RCC 7860 (cell line): ENCODE results near the gene SCN8A.
"Not testable (repeated sequence)": the region's sequence is repeated elsewhere in the genome, so short reads cannot be mapped to it uniquely, and the experiment has no call there.

Experiments used
- DNase-seq: peaks from one replicate; pipeline ENCODE4 v3.0.0-alpha.2; 2015; ENCODE audit warnings: low spot score
- FAIRE-seq: peaks from 2 replicates; lab custom pipeline; 2012; peaks lifted over from hg19 to GRCh38; lab: Jason Lieb, UNC

Gene SCN8A

GRCh38 chr12:51827925-51828818 is 237.1 kb downstream of the SCN8A start:
- no peak for DNase-seq
- FAIRE-seq, result no peak

- no peak for FAIRE-seq
- no peak for DNase-seq
These were observed 238.0 kb downstream of the SCN8A start for GRCh38 chr12:51829011-51829481.

- DNase-seq (no peak), FAIRE-seq (no peak)
These were observed 238.6 kb downstream of the SCN8A start for GRCh38 chr12:51829641-51830040.

- not testable (repeated sequence) for DNase-seq, FAIRE-seq
These were observed 240.8 kb downstream of the SCN8A start for GRCh38 chr12:51831817-51832216.

DNA sequence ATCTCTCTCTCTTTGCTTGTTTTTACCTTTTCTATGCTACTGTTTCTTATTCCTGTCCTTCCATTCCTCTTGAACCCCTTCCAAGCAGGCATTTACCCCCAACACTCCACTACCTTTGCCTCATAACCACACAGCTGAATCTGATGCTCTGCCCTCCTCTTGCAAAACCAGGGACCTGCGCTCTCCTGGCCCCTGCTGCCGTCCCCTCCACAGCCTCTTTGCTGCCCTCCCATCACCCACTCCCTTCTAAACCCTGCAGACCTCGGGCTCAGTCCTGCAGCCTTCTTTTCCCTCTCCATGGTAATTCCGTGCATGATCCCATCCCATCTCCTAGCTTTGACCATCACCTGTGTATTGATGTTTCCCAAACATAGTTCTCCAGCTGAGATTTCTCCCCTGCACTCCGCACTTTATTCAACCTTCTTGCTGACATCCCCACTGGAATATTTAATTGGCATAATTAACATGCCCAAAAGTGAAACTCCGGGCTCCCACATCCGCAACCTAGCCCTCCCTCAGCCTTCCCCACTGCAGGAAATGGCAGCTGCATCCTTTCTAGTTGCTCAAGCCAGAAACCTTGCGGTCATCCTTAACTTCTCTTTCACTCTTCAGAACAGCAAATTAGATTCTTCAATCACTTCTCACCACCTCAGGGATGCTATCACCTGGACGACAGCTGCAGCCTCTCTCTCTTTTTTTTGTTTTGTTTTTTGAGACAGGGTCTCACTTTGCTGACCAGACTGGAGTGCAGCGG is 241.5 kb downstream of the SCN8A start:
- no peak for DNase-seq

GRCh38 chr12:51833448-51834227 is 242.6 kb downstream of the SCN8A start:
- FAIRE-seq (no peak), DNase-seq (no peak)

More for the DNA sequence above, 241.5 kb downstream of the SCN8A start:
- no peak for FAIRE-seq

GRCh38 chr12:51834411-51834810 is 243.4 kb downstream of the SCN8A start:
- no peak for DNase-seq
- FAIRE-seq, result no peak

GRCh38 chr12:51836041-51836826 is 245.2 kb downstream of the SCN8A start:
- FAIRE-seq (no peak), DNase-seq (peak; percentile 5)

- DNase-seq (no peak), FAIRE-seq (no peak)
These were observed 245.8 kb downstream of the SCN8A start for GRCh38 chr12:51836827-51837173.

GRCh38 chr12:51837286-51837685 is 246.3 kb downstream of the SCN8A start:
- no peak for DNase-seq

DNA sequence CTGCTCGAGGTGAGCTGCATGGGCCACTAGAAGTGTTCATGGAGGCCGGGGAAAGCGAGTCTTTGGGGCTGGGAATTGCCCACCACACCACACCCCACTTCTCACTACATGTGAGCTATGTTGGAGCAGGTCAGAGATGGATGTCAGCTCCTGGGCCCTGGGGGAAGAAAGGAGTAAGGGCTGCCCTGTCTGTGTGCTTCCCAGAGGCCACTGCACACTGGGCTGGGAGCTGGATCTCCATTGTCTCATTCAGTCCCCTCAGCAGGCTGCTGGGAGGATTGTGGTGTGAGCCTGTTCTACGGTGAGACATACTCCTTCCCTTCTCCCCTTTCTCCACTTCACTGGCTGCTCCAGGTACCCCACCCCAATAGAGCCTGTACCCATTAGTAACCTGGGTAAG is 247.0 kb downstream of the SCN8A start:
- no peak for DNase-seq
- no peak for FAIRE-seq

More at GRCh38 chr12:51837286-51837685, 246.3 kb downstream of the SCN8A start:
- no peak for FAIRE-seq

GRCh38 chr12:51838762-51839161 is 247.7 kb downstream of the SCN8A start:
- FAIRE-seq, result no peak

GRCh38 chr12:51839310-51839947 is 248.4 kb downstream of the SCN8A start:
- no peak for FAIRE-seq

More at GRCh38 chr12:51838762-51839161, 247.7 kb downstream of the SCN8A start:
- no peak for DNase-seq

DNA sequence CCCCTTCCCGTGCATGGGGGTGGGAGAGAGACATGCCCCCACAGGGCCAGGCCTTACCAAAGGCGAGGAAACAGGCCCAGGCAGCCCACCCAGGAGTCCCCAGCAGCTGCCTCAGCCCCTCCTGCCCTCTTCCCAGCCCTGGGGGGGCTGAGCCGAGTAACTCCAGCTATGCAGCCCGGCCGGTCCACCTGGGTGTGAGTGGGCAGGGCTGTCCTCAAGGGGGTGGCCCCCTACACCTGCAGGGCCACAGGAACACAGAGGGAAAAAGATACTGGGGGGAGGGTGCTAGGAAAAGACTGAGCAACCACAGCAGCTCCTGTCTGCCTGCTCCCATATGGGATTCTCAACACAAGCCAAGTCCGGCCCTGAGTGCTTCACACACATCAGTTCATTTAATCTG is 249.9 kb downstream of the SCN8A start:
- DNase-seq, result no peak
- FAIRE-seq, result no peak

More at GRCh38 chr12:51839310-51839947, 248.4 kb downstream of the SCN8A start:
- DNase-seq, result no peak

GRCh38 chr12:51841727-51842126 is 250.7 kb downstream of the SCN8A start:
- no peak for FAIRE-seq
- DNase-seq, result no peak

DNA sequence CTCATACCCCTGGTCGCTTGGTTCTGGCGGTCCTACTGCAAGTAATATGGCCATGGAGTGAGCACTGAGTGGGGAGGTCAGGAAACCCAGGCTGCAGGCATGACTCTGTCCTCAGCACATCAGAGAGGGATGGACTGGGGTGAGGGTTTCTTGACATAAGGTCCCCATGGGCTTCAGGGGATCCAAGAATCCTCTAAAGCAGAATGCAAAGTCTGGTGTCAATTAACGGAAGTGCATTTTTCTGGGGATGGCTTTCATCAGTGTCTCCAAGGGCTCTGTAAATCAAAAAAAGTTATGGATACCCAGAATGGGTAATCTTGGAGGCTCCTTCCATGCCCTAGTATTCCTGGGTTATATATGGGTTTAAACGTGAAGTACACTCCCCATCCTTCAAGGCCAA is 253.8 kb downstream of the SCN8A start:
- DNase-seq, result no peak
- FAIRE-seq, result no peak

DNA sequence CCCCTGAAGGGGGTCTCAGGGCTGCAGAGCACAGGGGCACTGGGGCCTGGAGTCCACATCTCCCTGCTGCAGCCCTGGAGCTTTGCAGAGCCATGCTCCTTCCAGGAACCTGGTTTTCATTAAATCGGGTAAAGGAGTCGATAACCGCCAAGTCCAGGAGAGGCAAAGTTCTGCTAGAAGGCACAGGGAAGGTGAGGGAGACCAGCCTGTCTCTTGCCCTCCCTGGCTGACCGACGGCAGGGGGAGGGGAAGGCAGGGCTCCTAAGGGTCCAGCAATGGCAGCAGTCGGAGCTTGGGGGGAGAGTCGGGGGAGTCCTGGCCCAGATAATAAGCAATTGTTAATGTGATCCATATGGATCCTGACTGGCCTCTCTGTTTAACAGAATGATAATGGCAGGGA is 254.4 kb downstream of the SCN8A start:
- no peak for FAIRE-seq
- DNase-seq, result no peak

- no peak for DNase-seq
- FAIRE-seq, result no peak
These were observed 255.2 kb downstream of the SCN8A start for GRCh38 chr12:51846271-51846691.

GRCh38 chr12:51846911-51847642 is 256.0 kb downstream of the SCN8A start:
- DNase-seq (no peak), FAIRE-seq (no peak)
